ENCODE measurements around the gene FOXO6. TPM values are rescaled to one million over a fixed set of nuclear protein-coding genes. Genes with fewer than 3 reads are reported as not detected.

FOXO6 gene
- total and polyA plus RNA-seq, 10 of the 15 experiments (the other 5 are each of a cell fraction or from before 2014, with no cell fraction given), result 0.37 TPM; not detected in 9

DNA sequence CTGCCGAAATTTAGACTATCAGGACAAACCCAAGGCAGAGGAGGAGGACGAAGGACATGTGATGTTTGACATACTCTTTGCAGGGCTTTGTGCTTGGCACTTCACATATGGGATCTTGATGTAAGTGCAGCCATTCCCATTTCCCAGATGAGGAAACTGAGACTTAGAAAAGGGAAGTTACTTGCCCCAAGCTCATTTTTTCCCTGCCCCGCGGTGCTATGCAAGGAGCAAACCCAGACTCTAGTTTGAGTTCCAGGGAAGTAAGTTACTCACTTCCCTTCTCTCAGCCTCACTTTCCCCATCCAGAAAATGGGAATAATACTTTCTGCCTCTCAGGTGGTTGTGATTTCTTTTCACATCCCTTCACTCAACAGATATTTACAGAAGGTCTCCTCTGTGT is 4.5 kb upstream of the FOXO6 start (continued):
- TF ChIP-seq, protein P1, sequence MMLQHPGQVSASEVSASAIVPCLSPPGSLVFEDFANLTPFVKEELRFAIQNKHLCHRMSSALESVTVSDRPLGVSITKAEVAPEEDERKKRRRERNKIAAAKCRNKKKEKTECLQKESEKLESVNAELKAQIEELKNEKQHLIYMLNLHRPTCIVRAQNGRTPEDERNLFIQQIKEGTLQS (IDR thresholded peaks at IDR 0.05; ENCODE audit: borderline replicate concordance, extremely low read depth, low read depth, low read length), result no peak
- TF ChIP-seq ZNF217 (IDR thresholded peaks at IDR 0.05) (no peak), TAF1 (IDR thresholded peaks at IDR 0.05; ENCODE audit: borderline replicate concordance, low read depth, low read length) (no peak), BHLHE40 (IDR thresholded peaks at IDR 0.05; ENCODE audit: borderline replicate concordance in 1 of 2, low read depth in 2 of 2, low read length in 1 of 2) (no peak), BRCA1 (IDR thresholded peaks at IDR 0.05; ENCODE audit: low read depth, low read length) (no peak), NFYA (IDR thresholded peaks at IDR 0.05; ENCODE audit: borderline replicate concordance, low read depth, low read length) (no peak), IRF4 (IDR thresholded peaks at IDR 0.05; ENCODE audit: low read depth, low read length) (no peak)

DNA sequence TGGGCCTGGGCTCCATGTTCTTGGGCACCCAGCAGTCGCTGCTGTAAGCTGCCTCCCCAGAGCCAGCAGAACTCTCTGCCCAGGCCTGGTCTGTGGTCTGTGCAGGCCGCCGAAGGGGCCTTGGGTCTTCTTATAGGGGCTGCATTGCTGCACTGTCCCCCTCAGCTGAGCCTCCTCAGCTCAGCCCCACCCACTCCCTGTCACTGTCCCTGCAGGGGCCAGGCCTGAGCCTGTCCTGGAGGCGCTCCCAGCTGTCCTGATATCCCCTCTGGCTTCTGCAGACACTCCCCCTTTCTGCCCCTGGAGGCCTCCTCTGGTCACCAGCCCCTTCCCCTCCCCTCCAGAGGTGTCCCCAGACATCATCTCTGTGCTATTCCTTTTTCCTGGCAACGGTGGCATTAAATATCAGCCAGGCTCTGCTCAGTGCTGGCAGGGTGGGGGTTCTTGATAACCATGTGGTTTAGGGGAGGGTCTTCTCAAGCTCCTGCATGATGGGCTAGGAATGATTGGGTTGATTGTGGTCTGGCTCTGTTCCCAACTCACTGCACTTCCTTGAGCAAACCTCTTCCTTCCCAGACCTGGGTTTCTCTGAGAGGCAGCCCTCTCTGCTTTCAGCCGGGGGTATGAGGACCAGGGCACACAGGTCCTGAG is 3.7 kb upstream of the FOXO6 start:
- FAIRE-seq, result no peak

More for the DNA sequence above, 3.7 kb upstream of the FOXO6 start:
- ATAC-seq, result no peak
- no peaks in the 10 kb centered on the region for H3K9me3 ChIP-seq (replicated peaks; ENCODE audit: control insufficient read depth, insufficient read depth, low read length)
- no peak overlapping the region for H2AFZ ChIP-seq (ENCODE audit: control insufficient read depth, low read depth, low read length)
- H3K9ac ChIP-seq (ENCODE audit: control insufficient read depth, insufficient read depth, low read length), result no peak overlapping the region
- H3K36me3 ChIP-seq (ENCODE audit: control insufficient read depth in 2 of 2, insufficient read depth in 2 of 2, low read length in 1 of 2), result no peaks in the 10 kb centered on the region
- 16% methylated on average over 6 of the region's 6 CpGs for WGBS (ENCODE audit: insufficient coverage, insufficient replicate concordance, low lambda C conversion rate, missing lambda C conversion rate)
- in situ Hi-C loops (cut with MboI) (no loop called here), intact Hi-C loops (cut with micrococcal nuclease; ENCODE audit: unreplicated experiment) (no loop called here)
- CTCF ChIA-PET, result no interaction called here
- H3K4me1 ChIP-seq (ENCODE audit: control insufficient read depth, insufficient read depth, low read length), result peaks cover 15% of the 10 kb centered on the region; the same call in 1 of the 2 replicates
- no peak overlapping the region for H3K4me3 ChIP-seq
- H3K27ac ChIP-seq (ENCODE audit: control insufficient read depth, insufficient read depth), result no peak overlapping the region
- DNase-seq (ENCODE audit: low read depth, low spot score), result no peak
- H4K20me1 ChIP-seq (ENCODE audit: control insufficient read depth, insufficient read depth), result no peaks in the 10 kb centered on the region
- BruUV-seq (replicated peaks), result no TSS peak
- SMC1A ChIA-PET (ENCODE audit: uncharacterized antibody, unreplicated experiment), result interaction anchor here (0.6 kb wide), 1 partner anchor 976 kb away, joined by 3 read pairs; no protein-coding TSS in a partner anchor
- POLR2A ChIA-PET, result no interaction called here
- RAD21 ChIA-PET (ENCODE audit: unreplicated experiment), result interaction anchor here (1.3 kb wide), 1 partner anchor 13 kb away, joined by 3 read pairs; no protein-coding TSS in a partner anchor
- no peaks in the 10 kb centered on the region for H3K79me2 ChIP-seq (ENCODE audit: control insufficient read depth, insufficient read depth, low read length)
- H3K27me3 ChIP-seq (replicated peaks in 1 of 2; ENCODE audit: control insufficient read depth in 2 of 2, insufficient read depth in 2 of 2, low read length in 1 of 2), result peaks cover 3 to 8% of the 10 kb centered on the region in 2 experiments; a peak in 1 of 4 replicates
- TF ChIP-seq CTCF (IDR thresholded peaks at IDR 0.05 in 2 of 3, conservative IDR thresholded peaks at IDR 0.05 in 1 of 3; ENCODE audit: control insufficient read depth in 2 of 3, extremely low read depth in 1 of 3, insufficient read depth in 1 of 3, low read depth in 3 of 3, low read length in 3 of 3), result no peak
- H3K4me2 ChIP-seq (ENCODE audit: control insufficient read depth, insufficient read depth), result no peak overlapping the region
